ENCODE data around the gene NAPG.
A peak's percentile ranks its signal among the peaks of the same experiment; 100 is the strongest.
"Not testable (repeated sequence)": the region's sequence is repeated elsewhere in the genome, so short reads cannot be mapped to it uniquely, and the experiment has no call there.

NAPG gene

DNA sequence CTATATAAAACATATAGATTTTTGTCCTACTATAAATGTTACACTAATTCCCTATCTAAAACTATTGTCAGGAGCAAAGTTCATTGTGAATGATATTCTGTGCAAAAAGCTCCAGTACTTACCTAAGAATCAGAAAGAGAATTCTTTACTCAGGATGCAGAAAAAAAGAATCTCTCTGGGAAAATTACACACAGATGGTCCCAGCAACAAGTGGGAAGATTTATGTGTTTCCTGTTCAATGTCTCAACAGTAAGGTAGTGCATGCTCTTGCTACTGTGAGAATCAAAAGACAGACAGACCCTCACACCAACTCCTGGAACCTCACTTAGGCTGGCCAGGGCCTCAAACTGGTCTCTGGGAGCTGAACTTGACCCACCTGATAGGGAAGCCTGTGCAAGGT is 11.2 kb upstream of the NAPG start:
- no peak for DNase-seq

DNA sequence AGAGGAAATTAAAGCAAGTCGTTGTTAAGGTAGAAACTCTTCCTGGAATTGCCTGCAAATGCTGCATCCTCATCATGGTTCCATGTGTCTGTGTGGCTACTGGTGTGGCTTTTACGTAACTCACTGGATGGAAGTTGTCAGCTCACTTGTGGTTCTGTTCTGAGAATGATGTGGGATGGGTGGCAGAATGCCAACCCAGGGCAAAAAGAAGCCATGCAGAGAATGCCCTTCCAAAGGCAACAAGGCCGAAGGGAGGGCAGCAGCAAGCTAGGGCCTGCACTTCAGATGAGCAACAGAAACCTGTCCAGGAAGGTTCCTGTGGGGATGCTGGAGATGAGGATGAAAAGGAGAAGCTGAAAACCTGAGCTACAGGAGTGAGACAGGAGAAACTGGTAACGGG is 10.4 kb upstream of the NAPG start:
- no peak for DNase-seq

DNA sequence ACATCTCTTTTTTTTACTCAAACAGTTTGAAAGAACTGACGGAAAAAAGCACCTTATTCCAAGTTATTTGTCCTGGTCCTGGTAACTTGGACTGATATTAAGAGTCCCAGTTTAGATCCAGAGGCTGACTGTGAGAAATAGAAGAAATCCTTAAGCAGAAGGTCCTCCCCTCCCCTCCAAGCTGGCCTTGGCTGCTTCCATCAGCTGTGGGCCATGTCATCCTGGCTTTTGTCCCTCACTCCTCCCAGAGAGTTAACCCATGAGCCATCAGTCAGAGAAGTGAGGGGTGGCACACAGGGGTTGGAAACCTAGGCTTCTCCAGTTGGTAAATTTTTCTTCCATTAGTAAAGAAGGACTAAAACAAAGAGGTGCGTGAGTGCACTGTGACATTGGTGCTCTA is 9.7 kb upstream of the NAPG start:
- no peak for DNase-seq

DNA sequence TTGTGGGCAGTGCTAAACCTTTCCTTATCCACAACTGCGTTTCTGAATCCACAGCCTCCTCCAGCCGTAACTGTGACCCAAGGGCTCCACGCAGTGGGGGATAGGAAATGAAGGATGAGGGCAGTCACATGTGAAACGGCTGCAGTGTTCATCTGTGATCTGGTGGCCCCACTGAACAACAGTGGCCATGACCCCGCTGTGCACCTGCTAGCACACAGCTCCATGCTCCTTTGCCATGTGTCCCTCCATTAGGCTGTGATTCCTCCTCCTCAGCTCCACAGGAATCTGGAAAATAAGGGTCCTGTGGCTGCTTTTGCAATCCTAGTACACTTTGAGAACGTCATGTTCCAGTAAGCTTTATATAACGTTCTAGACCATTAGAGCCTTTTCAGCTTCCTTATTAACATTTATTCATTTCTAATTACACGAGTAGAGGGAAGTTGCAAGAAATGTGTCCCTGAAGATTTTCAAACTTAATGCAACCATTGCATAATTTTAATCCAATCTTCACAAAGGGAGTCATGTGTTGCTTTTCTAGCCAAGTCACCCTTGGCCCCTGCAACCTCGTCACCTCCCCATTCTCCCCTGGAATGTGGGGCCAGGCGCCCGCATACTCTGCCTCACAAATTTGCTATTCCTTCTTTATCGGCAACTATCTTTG is 7.1 kb upstream of the NAPG start:
- peak; percentile 84 for DNase-seq

DNA sequence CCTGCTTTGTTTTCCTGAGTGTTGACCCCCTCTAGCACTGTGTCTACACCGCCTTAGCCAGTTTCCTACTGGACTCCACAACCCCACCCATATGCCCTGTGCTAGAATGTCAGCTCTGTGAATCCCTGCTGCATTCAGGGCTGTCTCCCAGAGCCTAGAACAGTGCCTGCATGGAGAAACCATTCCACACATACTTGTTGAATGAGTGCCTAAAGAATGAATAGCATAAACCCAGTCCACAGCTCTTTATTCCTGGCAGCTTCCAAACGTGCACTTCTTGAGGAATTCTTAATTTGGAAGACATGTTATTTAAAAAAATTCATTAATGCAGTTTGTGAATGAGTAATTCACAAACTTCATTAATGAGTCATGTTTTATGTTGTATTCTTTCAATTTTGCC is 6.5 kb upstream of the NAPG start:
- DNase-seq, result no peak

DNA sequence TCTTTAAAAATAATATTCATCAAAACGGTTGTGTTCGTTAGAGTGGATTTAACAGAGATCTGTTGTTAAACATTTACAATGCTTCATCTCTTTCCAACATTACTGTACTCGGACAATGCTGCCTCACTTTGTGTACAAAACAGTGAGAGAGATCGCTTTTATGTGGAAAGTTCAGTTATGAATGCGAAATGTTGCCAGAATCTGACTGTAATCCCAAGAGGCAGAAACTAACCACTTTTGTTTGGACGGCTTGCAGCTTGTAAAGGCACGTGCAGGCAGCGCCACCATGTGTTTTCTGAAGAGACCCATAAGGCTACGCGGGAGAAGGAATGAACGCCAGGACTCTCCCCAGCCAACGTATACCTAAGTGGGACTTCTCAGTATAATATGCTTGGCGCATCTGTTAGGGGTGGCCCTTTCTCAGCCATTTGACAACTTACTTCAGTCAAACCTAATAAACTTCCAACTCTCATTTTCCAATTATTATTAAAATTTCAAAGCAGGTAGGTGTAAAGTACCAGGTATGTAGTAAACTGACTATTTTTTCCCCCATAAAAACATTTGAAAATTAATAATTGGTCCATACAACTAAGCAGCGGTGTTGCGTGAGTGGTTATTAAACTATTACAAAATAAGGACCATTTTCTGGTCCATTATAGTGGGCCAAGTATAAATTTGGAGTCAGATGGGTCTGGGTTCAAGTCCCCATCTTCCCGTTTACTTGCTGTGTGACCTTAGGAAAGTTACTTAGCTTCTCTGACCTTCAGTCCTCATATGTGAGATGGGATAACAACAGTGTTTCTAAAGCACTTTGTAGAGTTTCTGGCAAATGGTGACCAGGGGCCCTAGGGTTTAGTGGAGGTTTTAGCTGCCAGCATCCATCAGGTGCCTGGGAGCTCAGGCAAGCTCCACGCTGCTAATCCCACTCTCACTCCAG is 5.6 kb upstream of the NAPG start:
- DNase-seq, result peak; percentile 83

DNA sequence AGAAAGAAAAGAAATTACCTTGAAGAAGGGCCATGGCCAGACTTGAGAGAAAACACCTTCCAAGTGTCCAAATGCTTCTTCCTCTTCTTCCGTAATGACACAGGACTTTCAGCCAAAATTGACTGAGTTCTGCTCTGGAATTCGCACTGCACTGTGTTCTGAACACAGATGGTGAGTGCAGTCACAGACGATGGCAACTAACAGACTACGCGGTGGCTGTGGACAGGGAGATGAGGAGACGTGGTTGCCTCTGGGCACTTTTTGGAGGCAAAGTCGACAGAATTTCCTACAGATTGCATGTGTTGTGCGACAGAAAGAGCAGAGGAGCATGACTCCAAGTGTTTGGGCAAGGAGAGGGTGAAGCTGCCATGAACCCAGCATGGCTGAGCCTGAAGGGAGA is 4.3 kb upstream of the NAPG start:
- no peak for DNase-seq

DNA sequence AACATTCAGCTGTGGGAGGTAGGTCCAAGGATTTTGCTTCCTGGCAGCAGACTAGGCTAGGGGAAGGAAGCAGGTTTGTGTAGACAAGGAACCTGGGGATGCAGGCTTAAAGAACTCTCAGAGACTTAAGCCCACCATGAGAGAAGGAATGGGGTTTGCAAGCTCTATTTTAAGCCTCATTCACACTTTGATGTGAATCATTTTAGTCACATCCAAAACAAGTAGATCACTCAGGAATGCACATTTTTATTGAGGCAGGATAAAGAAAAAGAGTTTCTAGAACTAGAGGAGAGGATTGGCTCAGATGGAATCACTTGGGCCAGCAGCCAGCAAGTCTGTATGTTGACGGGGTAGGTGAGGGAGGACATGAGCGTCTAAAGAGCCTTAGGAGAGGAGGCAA is 3.3 kb upstream of the NAPG start:
- DNase-seq, result no peak

DNA sequence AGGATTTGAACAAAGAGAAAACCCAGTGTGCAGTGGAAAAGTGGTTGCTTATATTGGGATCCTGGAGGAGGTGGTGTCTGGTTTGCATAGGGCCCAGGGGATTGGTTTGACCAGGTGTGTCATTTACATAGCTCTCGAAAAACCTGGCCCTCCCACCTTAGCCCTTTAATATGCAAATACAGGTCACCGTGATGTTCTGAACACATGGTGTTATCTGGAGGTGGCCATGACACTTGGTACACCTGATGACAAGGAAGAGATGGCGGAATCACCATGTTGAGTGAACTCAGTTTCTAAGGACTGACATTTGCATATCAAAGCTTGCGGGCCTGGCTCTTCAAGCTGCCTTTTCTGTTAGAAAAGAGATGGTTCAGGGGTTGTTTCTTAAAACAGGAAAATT is 2.3 kb upstream of the NAPG start:
- no peak for DNase-seq

DNA sequence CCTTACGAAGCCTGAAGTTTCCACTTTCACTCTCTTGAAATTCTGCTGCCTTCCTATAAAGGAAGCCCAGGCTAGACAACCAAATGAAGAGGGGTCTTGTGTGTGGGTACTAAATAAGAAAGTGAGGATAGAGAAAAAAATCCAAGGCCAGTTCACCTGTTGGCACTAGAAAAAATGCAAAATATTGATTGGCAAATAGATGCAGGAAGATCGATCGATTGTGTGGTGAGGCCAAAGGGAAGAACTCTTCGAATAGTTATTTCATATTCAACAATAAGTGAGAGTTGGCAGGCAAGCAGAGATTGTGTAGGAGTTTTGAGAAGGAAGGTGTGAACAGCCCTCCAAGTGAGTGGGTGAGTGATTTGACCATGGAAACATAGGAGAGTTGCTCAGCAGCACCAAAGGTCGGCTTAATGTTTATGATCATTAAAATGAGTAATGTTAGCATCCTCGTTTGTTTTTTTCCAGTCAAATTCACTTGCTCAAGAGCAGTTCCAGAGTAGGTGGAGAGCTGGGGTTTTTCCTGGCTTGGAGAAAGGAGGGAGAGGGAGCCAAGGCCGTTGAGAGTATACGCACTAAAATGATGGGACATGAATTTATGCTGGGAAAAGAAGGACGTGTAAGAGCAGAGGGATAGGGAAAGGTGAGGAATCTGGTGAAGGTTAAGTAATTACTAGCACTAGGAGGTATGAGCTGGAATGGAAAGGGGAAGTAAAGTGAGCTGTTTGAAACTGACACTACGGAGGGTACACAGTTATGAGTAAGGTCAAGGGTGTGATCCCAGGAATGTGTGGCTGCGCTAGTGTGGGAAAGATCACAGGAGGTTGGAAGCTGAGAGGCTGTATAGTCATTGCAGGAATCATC is 1.1 kb upstream of the NAPG start:
- no peak for DNase-seq

DNA sequence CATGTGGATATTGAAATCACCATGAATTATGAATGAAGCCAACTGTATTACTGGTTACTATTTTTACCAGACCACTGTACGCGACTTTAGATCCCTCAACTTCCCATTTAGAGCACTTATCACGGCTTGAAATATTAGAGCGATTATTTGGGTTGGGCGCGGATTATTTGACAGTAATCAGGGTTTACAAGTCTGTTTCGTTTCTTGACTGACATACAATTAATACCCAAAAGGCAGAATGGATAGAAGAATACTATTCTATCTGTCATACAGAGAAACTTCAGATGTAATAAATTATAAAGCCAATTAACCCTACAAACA is 496 bp upstream of the NAPG start:
- DNase-seq, result peak; percentile 42

DNA sequence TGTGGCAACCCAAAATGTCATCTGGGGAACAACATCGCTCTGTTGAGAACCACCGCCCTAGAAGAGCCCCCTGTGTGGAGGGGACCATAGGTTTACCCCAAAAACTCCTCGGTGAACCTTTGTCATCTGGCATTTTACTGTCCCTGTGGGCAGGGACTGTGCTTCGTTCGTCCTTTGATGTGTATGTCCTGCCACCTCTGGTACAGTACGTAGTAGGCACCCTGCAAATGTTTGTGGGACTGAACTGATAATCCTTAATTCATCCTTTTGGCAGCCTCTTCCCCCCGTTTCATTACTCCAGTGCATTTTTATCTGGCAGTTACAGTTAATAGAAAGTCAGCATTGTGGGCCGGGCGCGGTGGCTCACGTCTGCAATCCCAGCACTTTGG is 728 bp downstream of the NAPG start:
- DNase-seq, result no peak

DNA sequence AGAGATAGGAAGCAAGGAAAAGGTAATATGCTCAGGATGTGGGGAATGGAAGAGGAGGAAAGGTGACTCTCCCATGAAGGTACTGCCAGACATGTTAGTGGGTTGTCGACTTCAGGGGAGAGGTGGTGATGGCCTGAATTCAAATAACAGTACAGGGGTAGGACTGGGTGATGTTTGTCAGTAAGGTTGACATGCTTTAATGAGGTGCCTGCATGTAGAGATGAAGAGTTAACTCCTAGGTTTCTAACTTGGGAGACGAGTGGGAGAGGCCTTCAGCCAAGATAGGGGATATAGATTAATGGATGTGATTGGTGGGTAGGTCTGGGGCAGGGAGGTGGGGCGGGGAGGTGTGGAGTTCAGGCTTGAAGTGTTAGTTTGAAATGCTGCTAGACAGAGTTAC is 2.6 kb downstream of the NAPG start:
- no peak for DNase-seq

DNA sequence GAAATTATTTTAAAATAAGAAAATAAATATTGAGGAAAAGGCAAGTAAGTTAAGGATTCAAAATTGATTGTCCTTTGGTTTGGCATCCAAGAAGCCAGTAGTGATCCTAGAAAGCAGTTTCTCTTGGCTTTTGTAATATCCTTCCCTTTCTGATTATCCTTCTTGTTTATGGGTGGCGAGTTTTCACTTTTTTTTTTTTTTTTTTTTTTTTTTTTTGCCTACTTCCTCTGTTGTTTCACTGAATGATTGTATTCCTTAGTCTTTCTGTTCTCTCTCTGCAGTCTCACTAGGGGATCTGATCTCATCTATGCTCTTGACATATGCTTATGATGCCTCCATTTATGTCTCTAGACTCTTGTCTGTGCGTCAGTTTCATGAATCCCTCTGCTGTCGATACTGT is 4.2 kb downstream of the NAPG start:
- no peak for DNase-seq

DNA sequence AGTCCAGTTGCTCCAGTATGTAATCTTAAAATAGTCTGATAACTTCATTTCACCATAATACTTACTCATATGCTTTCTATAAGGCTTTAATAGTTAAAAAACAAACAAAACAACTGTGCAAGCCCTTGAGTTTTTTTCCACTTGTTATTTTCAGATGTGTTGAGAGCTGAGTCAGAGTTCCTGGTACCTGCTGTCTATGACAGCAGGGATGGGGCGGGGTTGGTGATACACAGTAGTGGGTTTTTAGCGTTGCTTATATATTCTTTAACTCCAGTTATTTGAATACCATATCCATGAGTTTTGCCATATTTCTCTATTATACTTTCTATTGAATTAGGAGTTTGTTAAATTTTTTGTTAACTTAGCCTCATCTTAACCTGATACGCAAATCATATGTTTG is 5.0 kb downstream of the NAPG start:
- DNase-seq, result no peak

DNA sequence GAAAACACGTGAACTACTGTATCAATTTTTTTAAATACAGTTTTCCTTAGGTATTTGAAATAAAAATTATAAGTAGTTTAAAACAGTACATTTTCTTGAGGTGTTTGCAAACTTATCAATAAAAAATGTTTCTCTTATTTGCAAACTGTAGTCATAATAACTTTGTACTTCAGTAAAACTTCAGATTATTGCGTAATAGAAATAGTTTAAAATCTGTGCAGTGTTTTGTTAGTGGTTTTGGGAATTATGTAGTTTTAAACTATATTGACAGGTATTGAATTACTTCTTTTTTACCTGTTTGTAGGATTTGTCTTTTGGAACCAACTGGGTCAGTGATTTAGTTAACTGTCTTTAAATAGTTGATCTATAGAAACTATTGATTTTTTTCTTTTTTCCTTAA is 7.3 kb downstream of the NAPG start:
- no peak for DNase-seq

DNA sequence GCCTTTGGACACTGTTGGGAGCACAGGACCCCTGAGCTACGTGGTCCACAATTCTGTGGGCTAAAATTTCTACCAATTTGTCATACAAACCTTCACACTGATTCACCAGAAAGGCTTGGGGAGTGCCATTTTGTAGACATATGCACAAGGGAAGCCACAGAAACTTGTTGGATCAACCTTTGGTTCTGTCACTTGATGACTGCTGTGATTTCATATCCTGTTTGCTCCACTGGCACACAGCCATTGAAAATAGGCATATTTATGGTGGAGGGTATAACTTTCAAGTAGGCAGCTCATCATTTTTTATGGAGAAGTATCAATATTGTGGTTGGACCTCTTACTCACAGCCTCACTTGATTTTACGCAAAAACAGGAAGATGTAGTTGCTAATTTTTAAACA is 10.5 kb downstream of the NAPG start:
- DNase-seq, result no peak

DNA sequence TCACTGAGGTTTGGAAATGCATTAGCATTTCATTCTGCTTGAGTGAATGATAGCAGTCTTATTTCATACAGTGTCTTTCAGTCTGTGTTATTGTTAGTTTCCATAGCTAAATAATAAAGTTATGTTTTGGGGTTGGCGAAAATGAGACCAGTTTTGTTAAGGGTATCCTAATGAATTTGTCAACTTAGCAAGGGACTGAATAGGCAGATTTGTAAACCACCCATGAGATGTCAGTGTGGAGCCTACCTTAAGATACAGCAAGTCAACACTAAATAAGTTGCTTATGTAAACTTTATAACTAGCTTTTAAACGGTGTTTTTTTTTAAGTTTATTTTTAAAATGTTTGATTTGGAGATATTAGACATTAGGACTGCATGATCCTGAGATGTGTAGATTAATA is 11.9 kb downstream of the NAPG start:
- DNase-seq, result no peak

DNA sequence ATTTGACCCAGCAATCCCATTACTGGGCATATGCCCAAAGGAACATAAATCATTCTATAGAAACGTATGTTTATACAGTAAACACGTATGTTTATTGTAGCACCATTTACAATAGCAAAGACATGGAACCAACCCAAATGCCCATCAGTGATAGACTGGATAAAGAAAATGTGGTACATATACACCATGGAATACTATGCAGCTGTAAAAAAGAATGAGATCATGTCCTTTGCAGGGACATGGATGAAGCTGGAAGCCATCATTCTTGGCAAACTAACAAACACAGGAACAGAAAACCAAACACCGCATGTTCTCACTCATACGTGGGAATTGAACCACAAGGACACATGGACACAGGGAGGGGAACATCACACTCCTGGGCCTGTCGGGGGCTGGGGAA is 13.3 kb downstream of the NAPG start:
- not testable (repeated sequence) for DNase-seq

DNA sequence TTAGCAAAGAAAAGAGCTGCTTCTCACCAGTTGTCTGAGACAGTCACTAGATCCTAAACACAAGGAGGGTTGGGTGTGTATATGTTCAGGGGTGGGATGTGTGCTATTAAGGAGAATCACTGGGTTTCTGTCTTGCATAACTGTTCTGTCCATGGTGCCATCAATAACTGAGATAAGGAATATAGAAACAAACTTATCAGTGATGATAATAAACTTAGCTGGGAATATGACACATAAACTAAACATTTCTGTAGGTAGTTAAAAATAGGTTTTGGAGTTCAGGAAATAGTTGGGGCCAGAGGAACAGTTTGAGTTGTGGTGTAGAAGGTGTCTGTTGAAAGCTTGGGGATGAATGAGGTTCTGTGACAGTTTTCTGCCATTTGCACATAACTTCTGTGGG is 17.4 kb downstream of the NAPG start:
- DNase-seq, result no peak

DNA sequence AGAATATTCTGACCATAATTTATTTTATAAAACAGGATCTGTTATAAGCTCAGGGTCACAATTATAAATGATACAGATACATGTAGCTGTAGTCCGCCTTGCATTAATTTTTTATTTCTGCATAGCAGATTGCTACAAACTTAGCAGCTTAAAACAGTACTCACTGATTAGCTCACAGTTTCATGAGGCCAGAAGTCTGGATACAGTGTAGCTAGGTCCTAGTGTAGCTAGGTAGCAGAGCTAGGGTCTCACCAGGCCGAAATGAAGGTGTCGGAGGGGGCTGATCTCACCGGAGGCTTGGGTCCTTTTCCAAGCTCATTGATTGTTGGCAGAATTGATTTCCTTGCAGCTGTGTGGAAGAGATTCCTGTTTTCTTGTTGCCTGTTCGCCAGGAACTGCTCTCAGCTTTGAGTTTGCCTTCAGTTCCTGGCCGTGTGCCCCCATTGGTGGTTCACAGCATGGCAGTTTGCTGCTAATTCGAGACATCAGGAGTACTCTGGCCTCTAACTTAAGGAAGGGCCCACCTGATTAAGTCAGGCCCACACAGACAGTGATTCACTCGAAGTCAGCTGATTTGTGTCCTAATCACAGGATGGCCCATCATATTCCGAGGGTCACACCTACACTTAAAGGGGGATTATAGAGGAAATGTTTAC is 18.4 kb downstream of the NAPG start:
- no peak for DNase-seq

DNA sequence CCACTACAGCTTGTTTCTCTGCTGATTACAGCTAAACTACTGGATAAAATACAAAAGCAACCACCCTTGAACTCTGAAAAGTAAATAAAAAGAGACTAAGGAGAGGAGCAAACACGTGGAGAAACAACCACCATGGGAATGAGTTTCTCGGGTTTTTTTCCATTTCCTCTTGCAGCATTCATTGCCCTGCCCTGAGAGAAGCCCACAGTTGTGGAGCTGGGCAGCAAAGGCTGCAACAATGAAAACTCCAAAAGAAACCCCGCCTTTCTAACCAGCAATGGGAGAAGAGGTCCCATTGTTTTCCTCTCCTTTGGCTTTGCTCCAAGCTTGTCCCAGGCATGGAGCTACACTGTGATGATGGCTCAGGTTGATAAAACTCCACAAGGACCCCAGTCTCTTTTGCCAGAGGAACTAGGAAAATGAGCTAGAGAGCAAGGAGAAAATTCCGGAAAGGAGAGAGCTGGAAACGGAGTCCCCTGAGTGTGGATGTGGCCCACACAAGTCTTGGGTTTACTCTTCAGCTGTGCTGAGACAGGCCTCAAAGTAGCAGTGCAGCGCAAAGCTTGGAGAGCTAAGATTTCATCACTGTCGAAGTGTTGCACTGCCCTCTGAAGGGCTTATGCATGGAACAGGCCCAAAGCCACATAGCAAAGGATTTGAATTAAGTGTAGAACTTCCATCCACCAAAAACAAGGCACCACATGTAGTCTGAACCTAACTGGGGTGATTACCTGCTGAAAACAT is 20.9 kb downstream of the NAPG start:
- DNase-seq, result peak; percentile 46

DNA sequence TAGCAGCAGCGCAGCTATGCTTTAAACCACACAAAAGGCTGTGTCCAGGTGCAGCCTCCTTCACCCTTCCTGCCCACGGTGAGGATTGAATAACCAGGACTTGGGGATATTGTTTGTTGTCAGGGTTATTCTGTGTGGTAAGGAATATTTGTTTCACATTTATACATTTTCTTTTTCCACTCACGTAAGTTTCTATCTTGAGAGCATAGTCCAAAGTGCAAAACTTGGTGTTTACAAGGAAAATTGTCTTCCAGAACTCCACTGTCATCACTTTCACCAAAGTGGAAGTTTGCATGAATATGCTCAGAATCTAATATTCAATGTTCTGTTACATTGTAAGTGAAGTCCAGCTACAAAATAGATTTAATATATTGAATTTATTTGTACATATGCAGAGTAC is 26.4 kb downstream of the NAPG start:
- no peak for DNase-seq

Measured in midbrain (tissue), 1 donor.